Urinary bladder (tissue), 4 donors: ENCODE results near the gene PTGDS. TPM values are rescaled to one million over a fixed set of nuclear protein-coding genes. Genes with fewer than 3 reads are reported as not detected.

ENCODE experiments used
- DNase-seq: peaks from one replicate; pipeline ENCODE4 v3.0.0-alpha.2; 2015; ENCODE audit errors: extremely low spot score
- H3K27ac ChIP-seq: one replicate; pipeline ENCODE4 v1.5.1; 2013; ENCODE audit warnings: low read depth, mild to moderate bottlenecking, moderate library complexity
- H3K36me3 ChIP-seq: one replicate; pipeline ENCODE4 v1.6.1; 2013; ENCODE audit warnings: mild to moderate bottlenecking, moderate library complexity; ENCODE audit not compliant: insufficient read depth
- H3K4me1 ChIP-seq: one replicate; pipeline ENCODE4 v1.6.1; 2013; ENCODE audit warnings: mild to moderate bottlenecking, moderate library complexity; ENCODE audit not compliant: insufficient read depth
- H3K4me3 ChIP-seq: one replicate; pipeline ENCODE4 v1.5.1; 2013; ENCODE audit warnings: low read depth, low read length
- WGBS: extraction: QIAGEN DNeasy Blood & Tissue Kit; methylation state at CpG from one replicate; pipeline ENCODE4 v1.1.7; 2013; 5-methylcytosine and 5-hydroxymethylcytosine counted together
- polyA plus RNA-seq: library from polyadenylated mRNA; stranded (reverse); fragments of 200-250 nt; gene quantifications from one replicate; pipeline ENCODE4 v1.2.3, GENCODE V29; 2013
- total RNA-seq: library from RNA; depleted of rRNA; stranded (reverse); fragments of >200 nt; gene quantifications from one replicate; pipeline ENCODE4 v1.2.3, GENCODE V29; 2014
- donor health status: healthy with polysubstance abuse.
- donor health status: healthy.

PTGDS gene
- total and polyA plus RNA-seq, 2 donors: 3.3 to 71.8 TPM

GRCh38 chr9:136949817-136950655 is 27.3 kb upstream of the PTGDS start:
- peak overlapping the region; percentile 71 for H3K27ac ChIP-seq
- no peaks in the 10 kb centered on the region for H3K36me3 ChIP-seq
- DNase-seq: peak; percentile 76
- H3K4me1 ChIP-seq: no peaks in the 10 kb centered on the region
- peak overlapping the region; percentile 49 for H3K4me3 ChIP-seq
- 2% methylated on average over 63 of the region's 63 CpGs for WGBS

- no peak for DNase-seq
- Histone ChIP-seq H3K27ac (no peak overlapping the region), H3K4me1 (no peaks in the 10 kb centered on the region), H3K4me3 (peak overlapping the region; percentile 49), H3K36me3 (no peaks in the 10 kb centered on the region)
- 50% methylated on average over 9 of the region's 9 CpGs for WGBS
These were observed 26.5 kb upstream of the PTGDS start for GRCh38 chr9:136950656-136951276.

- 80% methylated on average over 14 of the region's 14 CpGs for WGBS
- no peaks in the 10 kb centered on the region for H3K36me3 ChIP-seq
- H3K4me3 ChIP-seq: no peak within 1 kb of the TSS
- no peak within 1 kb of the TSS for H3K27ac ChIP-seq
- H3K4me1 ChIP-seq: no peaks in the 10 kb centered on the region
- DNase-seq: no peak
These were observed 25.6 kb upstream of the PTGDS start, which contains the start of gene LCN12 for GRCh38 chr9:136951541-136952320. Gene LCN12, plus strand, starts transcription at chr9:136952273. Its CDS starts 55 bp downstream, at chr9:136952328.

DNA sequence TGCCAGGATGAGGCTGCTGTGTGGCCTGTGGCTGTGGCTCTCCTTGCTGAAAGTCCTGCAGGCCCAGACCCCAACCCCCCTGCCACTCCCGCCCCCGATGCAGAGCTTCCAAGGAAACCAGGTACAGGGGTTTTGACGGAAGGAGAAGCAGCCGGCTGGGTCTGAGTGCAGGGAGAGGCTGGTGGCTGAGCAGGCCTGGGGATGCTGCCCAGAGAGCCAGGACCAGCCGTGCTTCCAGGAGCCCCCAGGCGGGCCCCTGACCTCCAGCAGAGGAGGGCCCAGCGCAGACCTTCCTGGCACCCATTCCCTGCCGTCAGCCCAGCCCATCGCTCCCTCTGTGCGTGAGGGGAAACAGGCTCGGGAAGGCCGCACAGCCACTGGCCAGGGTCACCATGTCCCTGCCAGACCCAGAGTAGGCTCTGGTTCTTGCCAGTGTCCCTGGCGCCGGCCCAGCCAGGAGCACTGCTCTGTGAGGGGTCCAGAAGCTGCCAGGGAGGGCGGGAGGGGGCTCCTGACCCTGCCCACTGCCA is 24.9 kb upstream of the PTGDS start:
- no peak for DNase-seq
- no peak overlapping the region for H3K27ac ChIP-seq
- no peak overlapping the region for H3K4me3 ChIP-seq
- no peaks in the 10 kb centered on the region for H3K4me1 ChIP-seq
- H3K36me3 ChIP-seq: no peaks in the 10 kb centered on the region
- WGBS: 60% methylated on average over 15 of the region's 15 CpGs

- DNase-seq: no peak
- Histone ChIP-seq H3K36me3 (no peaks in the 10 kb centered on the region), H3K4me1 (no peaks in the 10 kb centered on the region), H3K4me3 (no peak overlapping the region), H3K27ac (no peak overlapping the region)
- WGBS: 91% methylated on average over 44 of the region's 44 CpGs
These were observed 24.2 kb upstream of the PTGDS start for GRCh38 chr9:136952876-136953770.

GRCh38 chr9:136953771-136954269 is 23.5 kb upstream of the PTGDS start:
- Histone ChIP-seq H3K36me3 (no peaks in the 10 kb centered on the region), H3K4me1 (no peaks in the 10 kb centered on the region), H3K27ac (no peak overlapping the region), H3K4me3 (no peak overlapping the region)
- 80% methylated on average over 19 of the region's 19 CpGs for WGBS
- no peak for DNase-seq

- no peaks in the 10 kb centered on the region for H3K4me1 ChIP-seq
- WGBS: 83% methylated on average over 25 of the region's 25 CpGs
- H3K27ac ChIP-seq: no peak overlapping the region
- H3K4me3 ChIP-seq: no peak overlapping the region
- no peak for DNase-seq
- H3K36me3 ChIP-seq: no peaks in the 10 kb centered on the region
These were observed 22.8 kb upstream of the PTGDS start for GRCh38 chr9:136954270-136955083.

DNA sequence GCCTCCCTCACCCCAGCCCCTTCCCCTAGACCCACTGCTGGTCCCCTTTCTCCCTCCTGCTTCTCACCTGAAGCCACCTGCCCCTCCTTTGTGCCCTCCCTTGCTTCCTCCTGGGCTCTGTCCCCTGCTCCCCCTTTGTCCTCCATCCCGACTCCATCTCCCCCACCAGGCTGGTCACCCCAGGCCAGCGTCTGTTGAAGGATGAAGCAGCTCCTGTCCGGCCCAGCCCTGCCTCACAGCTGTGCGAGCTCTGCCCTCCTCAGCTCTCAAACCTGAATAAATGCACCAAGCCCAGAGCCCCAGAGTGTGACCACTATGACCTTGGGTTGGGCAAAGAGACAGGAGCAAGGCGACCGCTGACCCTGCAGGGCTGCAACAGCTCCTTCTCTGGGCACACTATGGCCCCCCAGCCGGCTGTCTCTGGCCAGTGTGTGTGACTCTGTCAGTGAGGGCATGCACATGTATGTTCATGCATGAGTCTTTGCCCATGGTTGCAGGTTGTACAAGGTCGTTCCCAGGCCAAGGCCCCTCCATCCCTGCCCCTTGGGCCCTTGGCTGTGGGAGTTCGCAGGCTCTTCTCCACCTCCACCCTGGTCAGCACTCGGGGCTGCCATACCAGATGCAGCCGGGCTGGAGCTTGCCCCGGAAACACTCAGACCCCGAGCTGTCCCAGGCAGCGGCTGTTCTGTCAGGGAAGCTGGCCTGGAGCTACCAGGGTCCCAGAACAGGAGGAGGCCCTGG is 21.9 kb upstream of the PTGDS start:
- no peaks in the 10 kb centered on the region for H3K4me1 ChIP-seq
- no peaks in the 10 kb centered on the region for H3K36me3 ChIP-seq
- no peak for DNase-seq
- H3K4me3 ChIP-seq: no peak overlapping the region
- no peak overlapping the region for H3K27ac ChIP-seq
- 82% methylated on average over 14 of the region's 14 CpGs for WGBS

DNA sequence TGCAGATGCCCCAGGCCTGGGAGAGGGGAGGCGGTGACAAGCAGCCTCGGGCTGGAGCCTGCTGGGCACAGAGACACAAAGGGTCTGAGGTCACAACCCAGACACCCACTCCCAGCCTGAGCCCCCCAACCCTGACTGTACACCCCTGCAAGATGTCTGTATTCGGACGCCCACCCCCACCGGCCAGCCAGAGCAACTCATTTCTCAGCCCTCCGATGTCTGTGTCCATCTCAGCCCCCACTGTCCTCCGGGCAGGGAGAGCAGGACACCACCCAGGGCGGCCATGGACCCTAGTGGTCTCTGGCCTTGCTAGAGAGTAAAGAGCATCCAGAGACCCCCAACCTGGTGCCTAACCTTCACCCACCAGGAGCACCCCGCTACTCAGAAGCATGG is 21.4 kb upstream of the PTGDS start:
- no peaks in the 10 kb centered on the region for H3K36me3 ChIP-seq
- no peaks in the 10 kb centered on the region for H3K4me1 ChIP-seq
- DNase-seq: no peak
- 91% methylated on average over 9 of the region's 9 CpGs for WGBS
- no peak overlapping the region for H3K27ac ChIP-seq
- no peak overlapping the region for H3K4me3 ChIP-seq

- no peak for DNase-seq
- H3K4me1 ChIP-seq: no peaks in the 10 kb centered on the region
- H3K4me3 ChIP-seq: no peak overlapping the region
- no peak overlapping the region for H3K27ac ChIP-seq
- H3K36me3 ChIP-seq: no peaks in the 10 kb centered on the region
- 95% methylated on average over 4 of the region's 4 CpGs for WGBS
These were observed 20.7 kb upstream of the PTGDS start for GRCh38 chr9:136956604-136957003.

DNA sequence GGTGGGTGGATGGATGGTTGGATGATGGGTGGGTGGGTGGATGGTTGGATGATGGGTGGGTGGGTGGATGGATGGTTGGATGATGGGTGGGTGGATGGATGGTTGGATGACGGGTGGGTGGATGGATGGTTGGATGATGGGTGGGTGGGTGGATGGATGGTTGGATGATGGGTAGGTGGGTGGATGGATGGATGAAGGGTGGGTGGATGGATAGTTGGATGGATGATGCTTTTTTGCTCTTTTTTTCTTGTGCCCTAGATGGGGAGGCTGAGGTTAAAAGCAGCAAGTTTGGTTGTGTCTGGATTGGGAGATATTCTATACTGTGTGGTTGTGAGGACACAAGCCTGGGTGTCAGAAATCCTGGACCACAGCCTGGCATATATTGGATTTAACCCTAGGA is 19.8 kb upstream of the PTGDS start:
- H3K4me3 ChIP-seq: no peak overlapping the region
- no peak overlapping the region for H3K27ac ChIP-seq
- no peaks in the 10 kb centered on the region for H3K36me3 ChIP-seq
- 93% methylated on average over 1 of the region's 1 CpG for WGBS
- H3K4me1 ChIP-seq: no peaks in the 10 kb centered on the region
- no peak for DNase-seq
